Middle frontal gyrus (tissue), 1 donor: ENCODE measurements around the gene WBP1.
A peak's percentile ranks its signal among the peaks of the same experiment; 100 is the strongest.
"Not testable (repeated sequence)": the region's sequence is repeated elsewhere in the genome, so short reads cannot be mapped to it uniquely, and the experiment has no call there.

Source experiments
- DNase-seq: peaks from one replicate; pipeline ENCODE4 v3.0.0-alpha.2; 2015; ENCODE audit warnings: low spot score; ENCODE audit errors: extremely low spot score

WBP1 gene

DNA sequence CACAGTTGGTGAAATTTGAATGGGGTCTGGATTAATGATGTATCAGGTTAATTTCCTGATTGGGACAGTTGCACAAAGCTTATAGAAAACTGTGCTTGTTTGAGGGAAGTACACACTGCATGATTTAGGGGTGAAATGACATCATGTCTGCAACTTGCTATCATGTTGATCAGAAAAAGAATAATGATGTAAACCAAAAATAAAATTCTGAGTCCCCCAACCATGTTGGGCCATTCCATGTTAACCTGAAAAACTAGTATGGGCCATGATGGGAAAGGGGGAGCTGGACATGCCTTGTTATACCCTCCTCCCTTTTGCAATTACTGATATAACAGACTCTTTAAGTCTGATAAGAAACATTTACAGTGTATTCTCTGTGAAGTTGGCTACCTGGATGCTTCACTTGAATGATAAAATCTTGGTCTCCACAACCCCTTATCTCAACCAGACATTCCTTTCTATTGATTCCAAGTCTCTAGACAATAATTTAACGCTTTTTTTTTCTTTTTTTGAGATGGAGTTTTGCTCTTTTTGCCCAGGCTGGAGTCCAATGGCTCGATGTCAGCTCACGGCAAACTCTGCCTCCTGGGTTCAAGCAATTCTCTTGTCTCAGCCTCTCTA is 7.6 kb upstream of the WBP1 start:
- no peak for DNase-seq

DNA sequence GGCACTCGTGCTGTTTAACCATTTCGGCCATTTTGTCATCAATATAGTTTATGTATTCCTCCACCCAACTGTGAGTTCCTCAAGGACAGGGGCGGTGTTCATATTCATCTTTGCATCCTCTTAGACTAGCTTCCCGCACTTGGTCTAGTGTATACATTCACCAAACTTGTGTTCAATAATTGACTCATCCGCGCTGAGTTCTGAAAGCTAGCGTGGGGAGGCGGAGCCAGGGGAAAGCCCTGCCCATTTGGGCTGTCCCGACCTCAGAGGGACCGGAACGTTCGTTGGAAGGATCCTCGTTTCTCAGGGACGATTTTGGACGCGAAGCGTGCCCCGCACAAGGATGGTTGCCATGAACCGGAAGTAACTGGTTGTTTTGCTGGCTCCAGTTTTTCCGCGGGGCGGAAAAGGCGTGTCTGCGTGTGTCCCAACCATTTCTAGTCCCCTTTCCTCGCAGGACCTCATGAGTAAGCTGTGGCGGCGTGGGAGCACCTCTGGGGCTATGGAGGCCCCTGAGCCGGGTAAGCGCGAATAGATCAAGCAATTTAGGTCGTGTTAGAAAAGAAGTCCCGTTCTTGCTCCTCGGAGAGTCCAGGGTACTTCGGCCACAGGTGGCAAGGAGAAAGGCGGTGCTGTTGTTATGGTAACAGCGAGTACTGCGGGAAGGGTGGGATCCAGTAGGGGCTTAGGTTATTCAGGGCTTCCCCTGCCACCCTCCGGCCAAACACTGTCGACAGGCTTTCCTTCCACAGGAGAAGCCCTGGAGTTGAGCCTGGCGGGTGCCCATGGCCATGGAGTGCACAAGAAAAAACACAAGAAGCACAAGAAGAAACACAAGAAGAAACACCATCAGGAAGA is 3.4 kb upstream of the WBP1 start, which contains the start of gene INO80B:
TSS of gene INO80B (plus strand) at position 434 of the 858 bp plus-strand sequence. CDS start at position 464, 30 bp downstream.
- peak; percentile 94 for DNase-seq

DNA sequence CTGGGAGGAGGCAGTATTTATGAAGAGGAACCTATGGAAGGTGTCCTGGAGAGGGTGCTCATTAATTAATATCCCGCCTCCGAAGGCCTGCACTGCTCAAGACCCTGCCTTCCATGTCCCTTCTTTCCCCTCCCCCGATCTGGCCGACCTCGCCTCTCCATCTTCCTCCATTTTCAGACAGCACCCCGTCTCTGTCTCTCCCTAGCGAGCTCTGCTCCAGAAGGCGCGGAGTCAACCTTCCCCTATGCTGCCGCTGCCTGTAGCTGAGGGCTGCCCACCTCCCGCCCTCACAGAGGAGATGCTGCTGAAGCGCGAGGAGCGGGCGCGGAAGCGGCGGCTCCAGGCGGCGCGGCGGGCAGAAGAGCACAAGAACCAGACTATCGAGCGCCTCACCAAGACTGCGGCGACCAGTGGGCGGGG is 1.1 kb upstream of the WBP1 start:
- DNase-seq: peak; percentile 30

DNA sequence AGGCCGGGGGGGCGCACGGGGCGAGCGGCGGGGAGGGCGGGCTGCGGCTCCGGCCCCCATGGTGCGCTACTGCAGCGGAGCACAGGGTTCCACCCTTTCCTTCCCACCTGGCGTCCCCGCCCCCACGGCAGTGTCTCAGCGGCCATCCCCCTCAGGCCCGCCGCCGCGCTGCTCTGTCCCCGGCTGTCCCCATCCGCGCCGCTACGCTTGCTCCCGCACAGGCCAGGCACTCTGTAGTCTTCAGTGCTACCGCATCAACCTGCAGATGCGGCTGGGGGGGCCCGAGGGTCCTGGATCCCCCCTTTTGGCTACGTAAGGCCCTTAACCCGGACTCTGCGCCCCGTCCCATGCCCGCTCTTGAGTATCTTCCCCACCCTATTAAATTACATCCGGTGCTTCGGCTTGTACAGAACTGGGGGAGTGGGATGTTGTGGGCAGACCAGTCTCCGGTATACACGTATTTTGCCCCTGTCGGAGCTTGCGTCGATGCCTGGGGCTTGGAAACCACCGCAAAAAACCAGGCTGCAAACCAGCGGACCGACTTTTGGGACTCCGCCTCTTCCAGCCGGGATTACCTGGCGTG is 598 bp upstream of the WBP1 start:
- no peak for DNase-seq

DNA sequence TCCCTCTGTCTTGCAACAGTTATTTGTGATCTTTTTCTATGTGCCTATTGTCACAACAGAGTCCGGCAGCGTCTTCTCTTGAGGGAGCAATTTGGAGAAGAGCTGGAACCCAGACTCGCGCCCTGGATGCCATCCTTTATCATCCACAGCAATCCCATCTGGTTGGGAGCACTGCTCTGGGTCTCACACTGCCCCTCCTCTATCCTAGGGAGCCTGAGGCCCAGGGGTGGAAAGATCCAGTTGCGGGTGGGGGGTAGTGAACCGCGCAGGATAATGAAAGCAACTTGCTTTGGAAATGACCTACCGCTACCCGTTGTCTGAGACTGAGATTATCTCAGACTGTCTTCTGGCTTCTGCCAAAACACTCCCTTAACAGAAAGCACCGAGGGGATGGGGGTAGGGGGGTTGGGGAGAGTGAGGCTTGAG is 713 bp downstream of the WBP1 start:
- no peak for DNase-seq

DNA sequence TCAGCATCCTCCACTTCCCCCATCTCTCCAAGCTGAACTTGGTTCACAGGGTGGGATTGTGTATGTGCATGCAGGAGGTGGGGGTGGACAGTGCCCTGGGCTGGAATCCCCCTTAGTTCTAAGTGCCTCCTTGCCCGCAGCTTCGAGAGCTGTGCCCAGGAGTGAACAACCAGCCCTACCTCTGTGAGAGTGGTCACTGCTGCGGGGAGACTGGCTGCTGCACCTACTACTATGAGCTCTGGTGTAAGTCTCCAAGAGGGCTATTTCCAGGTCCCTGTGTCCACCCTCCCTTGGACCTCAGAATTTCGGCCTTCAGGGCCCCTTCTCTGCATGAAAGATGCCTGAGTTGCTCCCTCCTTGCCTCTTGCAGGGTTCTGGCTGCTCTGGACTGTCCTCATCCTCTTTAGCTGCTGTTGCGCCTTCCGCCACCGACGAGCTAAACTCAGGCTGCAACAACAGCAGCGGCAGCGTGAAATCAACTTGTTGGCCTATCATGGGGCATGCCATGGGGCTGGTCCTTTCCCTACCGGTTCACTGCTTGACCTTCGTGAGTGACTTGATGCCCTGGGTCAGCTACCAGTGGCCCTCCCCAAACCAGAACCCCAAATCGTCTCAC is 1.4 kb downstream of the WBP1 start:
- DNase-seq: not testable (repeated sequence)

DNA sequence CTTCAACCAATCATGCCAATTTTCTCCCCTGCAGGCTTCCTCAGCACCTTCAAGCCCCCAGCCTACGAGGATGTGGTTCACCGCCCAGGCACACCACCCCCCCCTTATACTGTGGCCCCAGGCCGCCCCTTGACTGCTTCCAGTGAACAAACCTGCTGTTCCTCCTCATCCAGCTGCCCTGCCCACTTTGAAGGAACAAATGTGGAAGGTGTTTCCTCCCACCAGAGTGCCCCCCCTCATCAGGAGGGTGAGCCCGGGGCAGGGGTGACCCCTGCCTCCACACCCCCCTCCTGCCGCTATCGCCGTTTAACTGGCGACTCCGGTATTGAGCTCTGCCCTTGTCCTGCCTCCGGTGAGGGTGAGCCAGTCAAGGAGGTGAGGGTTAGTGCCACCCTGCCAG is 1.9 kb downstream of the WBP1 start:
- DNase-seq: not testable (repeated sequence)

DNA sequence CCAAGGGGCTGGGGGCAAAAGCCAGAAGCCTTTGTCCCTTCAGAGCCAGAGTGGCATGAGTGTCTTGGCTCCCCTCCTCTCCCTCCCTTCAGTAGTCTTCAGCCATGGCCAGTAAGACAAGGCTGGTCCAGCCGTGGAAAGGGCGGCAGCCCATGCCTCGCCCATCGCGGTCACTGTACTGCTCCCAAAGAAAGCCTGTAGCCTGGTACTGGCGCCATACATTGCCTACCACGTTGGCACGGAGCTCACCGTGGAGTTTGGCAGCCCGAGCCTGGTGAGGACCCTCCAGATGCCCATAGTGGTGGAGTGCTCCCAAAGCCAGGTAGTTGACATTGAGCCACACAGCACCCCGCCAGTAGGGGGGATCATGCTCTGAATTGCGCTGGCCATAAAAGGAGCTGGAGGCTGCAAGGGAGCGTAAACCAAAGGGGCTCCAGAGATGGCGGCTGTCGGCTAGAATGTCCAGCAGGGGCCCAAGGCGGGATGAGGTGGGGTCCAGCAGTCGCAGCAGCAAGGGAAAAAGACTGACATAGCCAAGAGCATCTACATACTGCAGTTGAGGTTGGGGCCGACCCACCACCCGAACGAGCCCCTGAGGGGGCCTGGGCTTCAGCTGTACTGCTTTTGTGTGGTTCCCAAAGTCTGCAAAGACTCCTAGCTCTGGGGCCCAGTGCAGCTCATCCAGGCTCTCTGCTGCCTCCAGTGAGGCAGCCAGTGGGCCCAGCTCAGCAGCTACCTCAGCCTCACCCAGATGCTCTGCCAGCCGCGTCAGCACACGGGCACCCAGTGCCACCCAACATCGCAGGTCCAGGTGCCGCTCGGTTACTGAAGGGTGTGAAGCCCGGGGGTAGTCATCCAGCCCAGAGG is 3.2 kb downstream of the WBP1 start:
- DNase-seq: no peak

DNA sequence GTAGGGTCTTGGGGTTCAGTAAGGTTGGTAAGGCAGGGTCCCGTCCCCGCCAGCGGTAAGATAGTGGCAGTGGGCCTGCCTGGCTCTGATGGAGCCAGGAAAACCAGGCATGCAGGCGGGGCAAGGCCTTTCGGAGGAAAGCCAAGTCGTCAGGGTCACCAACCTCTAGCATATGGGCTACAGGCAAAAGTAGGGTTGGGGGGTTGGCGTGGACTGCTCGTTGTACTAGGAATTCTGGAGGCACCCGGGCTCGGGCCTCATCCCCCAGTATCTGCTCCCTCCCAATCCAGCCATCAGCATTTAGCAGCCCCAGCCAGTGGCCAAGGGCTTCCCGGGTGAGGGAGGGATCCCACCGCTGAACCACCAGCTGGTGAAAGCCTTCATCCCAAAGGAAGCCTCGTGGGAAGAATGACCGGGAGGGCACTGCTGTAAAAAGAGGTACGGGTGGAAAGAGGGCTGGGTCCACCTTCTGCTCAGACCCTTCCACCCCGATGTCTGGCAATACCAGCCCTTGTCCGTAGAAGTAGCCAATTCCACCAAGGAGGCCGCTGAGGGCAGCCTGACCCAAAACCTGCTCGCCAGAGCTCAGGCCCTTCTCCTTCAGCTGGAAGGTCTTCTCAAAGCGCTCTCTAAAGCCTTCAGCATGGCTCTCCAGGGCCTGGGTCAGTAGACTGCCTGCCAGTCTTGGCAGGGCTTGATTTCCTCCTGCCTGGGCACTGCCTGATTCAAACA is 4.0 kb downstream of the WBP1 start:
- DNase-seq: no peak

DNA sequence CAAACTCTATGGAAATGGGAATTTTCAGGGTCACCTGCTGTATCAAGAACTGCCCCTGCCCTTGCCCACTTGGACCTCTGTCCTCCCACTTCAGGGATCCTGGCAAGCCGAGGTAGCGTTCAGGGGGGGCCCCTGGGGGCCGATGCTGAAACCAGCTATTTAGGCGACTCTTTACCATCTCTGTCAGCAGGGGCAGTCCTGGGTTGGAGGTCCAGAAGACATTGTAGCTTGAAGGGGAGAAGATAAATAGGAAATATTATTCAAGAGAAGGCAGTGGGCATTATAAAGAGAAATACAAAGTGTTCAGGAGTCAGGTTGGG is 4.5 kb downstream of the WBP1 start:
- no peak for DNase-seq

DNA sequence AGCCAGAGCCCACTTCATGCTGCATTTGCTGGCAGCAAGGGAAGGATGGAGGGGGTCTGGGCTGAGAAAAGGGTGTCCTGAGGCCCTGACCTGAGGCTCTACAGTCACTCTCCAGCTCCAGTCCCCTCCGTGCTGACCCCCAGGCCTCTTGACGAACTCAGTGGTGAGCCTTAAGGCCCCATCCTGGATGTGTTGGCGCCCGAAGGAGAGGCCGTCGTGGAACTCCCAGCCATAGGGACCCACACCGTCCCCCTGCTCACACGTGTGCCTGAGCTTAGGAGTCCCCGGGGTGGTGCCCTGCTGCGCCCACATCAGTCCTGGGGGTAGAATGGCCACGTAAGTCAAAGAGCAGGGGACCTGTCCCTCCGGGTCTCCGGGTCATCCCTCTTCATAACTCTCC is 6.2 kb downstream of the WBP1 start:
- no peak for DNase-seq

DNA sequence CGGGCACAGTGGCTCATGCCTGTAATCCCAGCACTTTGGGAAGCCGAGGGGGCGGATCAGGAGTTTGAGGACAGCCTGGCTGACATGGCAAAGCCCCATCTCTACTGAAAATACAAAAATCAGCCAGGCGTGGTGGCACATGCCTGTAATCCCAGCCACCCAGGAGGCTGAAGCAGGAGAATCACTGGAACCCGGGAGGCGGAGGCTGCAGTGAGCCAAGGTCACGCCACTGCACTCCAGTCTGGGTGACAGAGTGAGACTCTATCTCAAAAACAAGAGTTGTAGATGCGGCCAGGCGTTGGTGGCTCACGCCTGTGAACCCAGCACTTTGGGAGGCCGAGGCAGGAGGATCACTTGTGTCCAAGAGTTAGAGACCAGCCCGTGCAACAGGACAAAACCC is 12.5 kb downstream of the WBP1 start:
- not testable (repeated sequence) for DNase-seq

DNA sequence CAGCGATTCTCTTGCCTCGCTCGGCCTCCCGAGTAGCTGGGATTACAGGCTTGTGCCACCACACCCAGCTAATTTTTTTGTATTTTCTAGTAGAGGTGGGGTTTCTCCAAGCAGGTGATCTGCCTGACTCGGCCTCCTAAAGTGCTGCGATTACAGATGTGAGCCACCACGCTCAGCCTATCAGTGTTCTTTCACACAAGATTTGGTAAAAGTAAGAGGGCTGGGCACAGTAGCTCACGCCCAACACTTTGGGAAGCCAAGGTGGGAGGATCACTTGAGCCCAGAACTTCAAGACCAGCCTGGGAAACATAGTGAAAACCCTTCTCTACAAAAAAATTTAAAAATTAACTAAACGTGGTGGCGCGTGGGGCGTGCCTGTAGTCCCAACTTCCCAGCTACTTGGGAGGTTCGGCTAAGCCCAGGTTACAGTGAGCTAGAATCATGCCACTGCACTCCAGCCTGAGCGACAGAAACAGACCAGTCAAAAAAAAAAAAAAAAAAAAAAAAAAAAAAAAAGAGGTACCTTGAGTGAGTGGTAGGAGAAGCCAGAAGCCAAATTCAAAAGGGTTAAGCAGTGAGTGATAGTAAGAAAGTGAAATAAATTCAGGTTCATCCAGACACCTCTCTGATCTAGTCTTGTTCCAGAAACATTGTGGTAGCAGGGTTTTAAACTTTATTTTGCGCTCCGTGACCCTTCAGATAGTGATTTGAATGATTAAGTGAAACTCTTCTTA is 13.3 kb downstream of the WBP1 start:
- DNase-seq: no peak

DNA sequence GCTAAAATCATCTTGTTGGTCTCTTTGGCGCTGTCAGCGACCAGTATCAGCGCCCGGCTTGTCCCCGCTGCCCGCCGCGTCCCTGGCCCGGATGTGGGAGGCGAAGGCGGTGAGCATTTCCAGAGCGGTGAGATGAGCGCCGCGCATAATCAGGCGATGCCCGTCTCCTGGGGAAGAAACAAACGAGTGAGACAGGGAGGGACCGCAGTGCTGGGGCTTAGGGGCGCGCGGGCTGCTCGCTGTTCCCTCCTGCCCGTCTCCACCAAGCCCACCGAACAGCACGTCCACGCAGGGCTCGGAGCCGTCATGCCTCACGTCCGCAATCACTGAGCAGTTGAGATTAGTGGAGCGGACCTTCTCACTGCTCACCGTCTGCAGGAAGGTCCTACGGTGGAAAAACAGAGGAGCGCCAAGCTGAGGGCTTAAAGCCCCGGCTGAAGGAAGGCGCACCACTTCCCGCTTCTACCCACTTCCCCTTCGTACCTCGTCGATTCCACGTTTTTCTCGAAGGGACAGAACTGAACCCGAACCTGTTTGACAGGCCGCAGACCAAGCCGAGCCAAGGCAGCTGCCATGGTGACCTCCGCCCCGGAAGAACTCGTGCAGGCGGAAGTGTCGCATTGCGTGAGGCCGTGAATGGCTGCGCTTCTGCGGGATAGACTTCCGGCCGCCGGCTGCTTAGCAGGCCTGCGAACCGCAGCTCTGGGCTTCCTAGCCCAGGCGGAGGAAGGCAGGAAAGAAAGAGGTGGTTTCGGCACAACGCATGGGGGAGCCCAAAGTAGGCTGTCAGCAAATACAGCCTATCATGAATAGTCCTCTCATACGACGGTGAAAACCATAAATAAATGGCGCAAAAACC is 14.1 kb downstream of the WBP1 start, which contains the start of gene MRPL53:
TSS of gene MRPL53 (minus strand) at position 595 of the 859 bp plus-strand sequence. CDS start at position 575, 20 bp downstream.
- peak; percentile 96 for DNase-seq

DNA sequence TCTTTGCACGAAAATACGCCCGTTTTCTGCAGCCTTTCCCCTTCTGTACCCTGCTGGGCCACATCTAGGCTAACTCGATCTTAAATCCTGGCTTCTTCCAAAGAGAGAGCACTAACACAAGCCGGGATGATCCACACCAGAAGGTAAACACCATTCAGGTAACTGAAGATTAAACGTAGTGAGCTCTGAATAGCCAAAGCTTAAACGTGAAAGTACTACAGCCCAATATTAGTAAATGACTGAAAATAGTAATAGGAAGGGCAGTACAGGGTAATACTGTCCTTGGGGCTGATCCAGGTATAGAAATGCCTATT is 14.7 kb downstream of the WBP1 start:
- DNase-seq: no peak

DNA sequence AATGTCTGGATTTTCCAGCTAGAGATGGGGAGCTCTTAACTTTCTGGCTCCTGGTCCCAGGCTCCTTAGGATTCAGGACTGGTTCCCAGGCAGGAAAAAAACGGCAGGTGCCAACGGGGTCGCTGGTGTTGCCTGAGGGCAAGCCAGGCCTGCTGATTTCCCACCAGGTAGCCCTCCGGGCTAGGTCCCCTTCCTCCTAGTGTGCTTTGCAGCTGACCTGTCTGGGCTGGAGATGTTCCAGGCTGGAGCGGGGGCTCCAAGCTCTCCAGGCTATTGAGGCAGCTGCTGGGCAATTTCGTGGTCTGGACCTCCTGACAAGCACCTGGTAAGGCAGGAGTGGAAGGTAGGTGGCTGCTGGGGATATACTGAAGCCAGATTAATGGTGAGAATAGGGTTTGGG is 16.2 kb downstream of the WBP1 start:
- no peak for DNase-seq

DNA sequence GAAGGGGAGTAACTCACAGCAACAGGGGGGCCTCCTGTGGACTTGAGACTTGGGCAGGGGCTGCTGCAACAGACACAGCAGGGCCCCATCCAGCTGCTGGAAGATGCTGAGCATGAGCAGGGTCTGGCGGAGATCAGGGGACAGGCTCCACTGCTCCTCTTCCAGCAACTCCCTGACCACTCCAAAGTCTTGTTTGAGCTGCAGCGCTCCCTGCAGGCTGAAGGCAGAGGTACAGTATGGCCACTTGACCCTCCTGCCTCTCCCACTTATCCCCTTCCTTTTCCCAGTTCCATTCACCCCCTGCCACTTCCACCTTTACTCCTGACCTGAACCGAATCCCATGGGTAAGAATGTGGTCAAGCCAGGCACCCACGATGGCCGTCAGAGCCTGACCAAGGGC is 16.7 kb downstream of the WBP1 start:
- no peak for DNase-seq

DNA sequence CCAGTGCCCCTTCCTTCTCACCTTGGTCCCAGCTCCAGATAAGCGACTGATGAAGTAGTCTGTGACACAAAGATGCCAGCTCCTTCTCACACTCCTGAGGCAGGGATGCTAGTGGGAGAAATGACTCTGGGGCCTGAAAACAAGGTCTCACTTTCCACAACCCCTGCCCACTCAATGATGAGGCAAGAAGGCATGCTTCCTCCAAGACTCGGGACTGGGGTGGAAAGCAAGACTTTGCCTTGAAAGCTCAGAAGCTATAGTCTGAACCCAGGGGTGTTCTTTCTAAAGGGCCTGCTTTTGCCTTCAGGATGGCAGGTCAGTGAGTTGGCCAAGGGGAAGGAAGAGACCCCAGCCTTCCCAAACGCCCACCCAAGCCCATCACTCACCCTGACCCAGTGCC is 23.2 kb downstream of the WBP1 start:
- DNase-seq: no peak
